Naive B cell (primary cell): Measurements from ENCODE around the gene ANKMY1. TPM values are rescaled to one million over a fixed set of nuclear protein-coding genes. Genes with fewer than 3 reads are reported as not detected.
A peak's percentile ranks its signal among the peaks of the same experiment; 100 is the strongest.

Source experiments
- ATAC-seq, 2 donors: fragments of 150-1000 bp; cut with Tn5 transposase; 2 replicates each; pipeline ENCODE4 v1.10.0; 2021; ENCODE audit warnings: low read depth in 2 of 2, mild to moderate bottlenecking in 2 of 2, moderate library complexity in 2 of 2
- DNase-seq: peaks from one replicate; pipeline ENCODE4 v3.0.0; 2022
- H3K27ac Mint-ChIP-seq, 6 donors: one replicate each; pipeline ENCODE4 v1.8.0; 2020 to 2022; ENCODE audit warnings: mild to moderate bottlenecking in 6 of 6, mixed read lengths in 6 of 6, moderate library complexity in 5 of 6, inconsistent platforms in 2 of 6
- H3K27me3 Mint-ChIP-seq, 3 donors: one replicate each; pipeline ENCODE4 v1.8.0; 2021 to 2022; ENCODE audit warnings: mixed read lengths in 3 of 3, mild to moderate bottlenecking in 1 of 3
- H3K36me3 Mint-ChIP-seq, 2 donors: one replicate each; pipeline ENCODE4 v1.8.0; 2020 to 2022; ENCODE audit warnings: mixed read lengths in 2 of 2, inconsistent platforms in 1 of 2, mild to moderate bottlenecking in 1 of 2
- H3K4me1 Mint-ChIP-seq, 3 donors: one replicate each; pipeline ENCODE4 v1.8.0; 2020 to 2022; ENCODE audit warnings: mixed read lengths in 3 of 3, inconsistent platforms in 1 of 3, mild to moderate bottlenecking in 1 of 3, moderate library complexity in 1 of 3
- H3K4me3 Mint-ChIP-seq, 8 donors: one replicate each; pipeline ENCODE4 v1.8.0; 2020 to 2022; ENCODE audit warnings: mild to moderate bottlenecking in 8 of 8, mixed read lengths in 8 of 8, moderate library complexity in 8 of 8, inconsistent platforms in 2 of 8
- H3K9me3 Mint-ChIP-seq, 7 donors: one replicate each; pipeline ENCODE4 v1.8.0; 2020 to 2022; ENCODE audit warnings: mixed read lengths in 7 of 7, mild to moderate bottlenecking in 5 of 7, inconsistent platforms in 2 of 7, moderate library complexity in 1 of 7
- polyA plus RNA-seq, 6 donors: library from polyadenylated mRNA; unstranded; fragments of 300-500 nt; fragmentation: Illumina TruSeq; gene quantifications; one replicate each; pipeline ENCODE4 v1.2.3, GENCODE V29; 2021; ENCODE audit warnings: low read depth in 6 of 6

ANKMY1 gene
- polyA plus RNA-seq, 6 donors from 2014 or later, result 5.8 to 21.1 (median 8.9) TPM

GRCh38 chr2:240599141-240599583 lies 41.4 kb upstream of the ANKMY1 start:
- ATAC-seq (no peak), DNase-seq (no peak)
- Mint-ChIP-seq H3K27me3 (no peaks in the 10 kb centered on the region), H3K9me3 (no peaks in the 10 kb centered on the region), H3K27ac (peak overlapping the region in 1 of 6 donors; percentile 47), H3K36me3 (no peaks in the 10 kb centered on the region), H3K4me1 (no peaks in the 10 kb centered on the region), H3K4me3 (no peak overlapping the region)

GRCh38 chr2:240598311-240598911 lies 40.6 kb upstream of the ANKMY1 start:
- no peak for ATAC-seq

GRCh38 chr2:240597419-240598181 lies 39.8 kb upstream of the ANKMY1 start:
- ATAC-seq, result no peak
- DNase-seq, result no peak
- Mint-ChIP-seq H3K36me3 (no peaks in the 10 kb centered on the region), H3K4me3 (no peak overlapping the region), H3K4me1 (no peaks in the 10 kb centered on the region), H3K27me3 (no peaks in the 10 kb centered on the region), H3K9me3 (no peaks in the 10 kb centered on the region), H3K27ac (no peak overlapping the region)

More at GRCh38 chr2:240598311-240598911, 40.6 kb upstream of the ANKMY1 start:
- H3K36me3 Mint-ChIP-seq, result no peaks in the 10 kb centered on the region
- no peaks in the 10 kb centered on the region for H3K9me3 Mint-ChIP-seq
- H3K27ac Mint-ChIP-seq, result no peak overlapping the region
- DNase-seq, result no peak
- H3K4me1 Mint-ChIP-seq, result no peaks in the 10 kb centered on the region
- no peak overlapping the region for H3K4me3 Mint-ChIP-seq
- H3K27me3 Mint-ChIP-seq, result no peaks in the 10 kb centered on the region

- Mint-ChIP-seq H3K27me3 (no peaks in the 10 kb centered on the region), H3K9me3 (no peaks in the 10 kb centered on the region), H3K36me3 (no peaks in the 10 kb centered on the region), H3K4me1 (no peaks in the 10 kb centered on the region), H3K27ac (no peak overlapping the region), H3K4me3 (no peak overlapping the region)
- DNase-seq (no peak), ATAC-seq (no peak)
Observed at GRCh38 chr2:240597054-240597418, 39.2 kb upstream of the ANKMY1 start.

DNA sequence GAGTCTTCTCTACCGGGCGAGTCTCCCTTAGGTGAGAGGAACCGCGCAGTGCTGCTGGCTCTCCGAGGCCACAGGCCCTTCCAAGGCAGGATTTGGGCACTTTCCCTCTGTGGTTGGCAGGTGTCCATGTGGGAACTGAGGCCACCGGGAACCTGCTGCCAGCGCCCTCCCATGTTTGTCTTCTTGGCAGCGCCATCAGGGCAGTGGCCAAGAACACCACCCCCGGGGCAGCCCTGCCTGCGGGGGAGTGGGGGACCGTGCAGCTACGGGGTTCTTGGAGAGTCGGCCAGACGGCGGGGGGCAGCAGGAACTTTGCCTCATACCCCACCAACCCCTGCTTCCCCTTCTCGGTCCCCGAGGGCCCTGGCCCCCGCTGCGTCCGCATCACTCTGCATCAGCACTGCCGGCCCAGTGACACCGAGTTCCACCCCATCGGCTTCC lies 38.7 kb upstream of the ANKMY1 start:
- Mint-ChIP-seq H3K27ac (no peak overlapping the region), H3K27me3 (no peaks in the 10 kb centered on the region), H3K4me3 (no peak overlapping the region), H3K4me1 (peaks cover 0 to 3% (median 1%) of the 10 kb centered on the region in 3 donors), H3K36me3 (peaks cover 0 to 4% of the 10 kb centered on the region in 2 donors), H3K9me3 (no peaks in the 10 kb centered on the region)
- ATAC-seq (no peak), DNase-seq (no peak)

DNA sequence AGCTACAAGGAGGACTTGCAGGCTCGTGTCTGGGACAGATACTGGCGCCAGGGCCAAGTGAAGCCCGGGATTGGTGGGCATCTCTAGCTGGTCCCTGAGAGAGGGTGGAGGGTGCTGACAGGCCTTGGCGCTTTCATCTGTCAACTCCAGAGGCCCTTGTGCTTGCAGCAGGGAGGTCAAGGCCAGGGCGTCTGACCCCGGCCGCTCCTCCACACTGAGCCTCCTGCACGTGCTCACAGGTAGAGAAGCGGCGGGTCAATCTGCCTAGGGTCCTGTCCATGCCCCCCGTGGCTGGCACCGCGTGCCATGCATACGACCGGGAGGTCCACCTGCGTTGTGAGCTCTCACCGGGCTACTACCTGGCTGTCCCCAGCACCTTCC lies 38.3 kb upstream of the ANKMY1 start:
- no peak for ATAC-seq
- H3K36me3 Mint-ChIP-seq, result peaks cover 0 to 7% of the 10 kb centered on the region in 2 donors
- H3K4me1 Mint-ChIP-seq, result peaks cover 0 to 6% (median 6%) of the 10 kb centered on the region in 3 donors
- DNase-seq, result no peak
- no peak overlapping the region for H3K4me3 Mint-ChIP-seq
- H3K27me3 Mint-ChIP-seq, result no peaks in the 10 kb centered on the region
- no peaks in the 10 kb centered on the region for H3K9me3 Mint-ChIP-seq
- no peak overlapping the region for H3K27ac Mint-ChIP-seq

DNA sequence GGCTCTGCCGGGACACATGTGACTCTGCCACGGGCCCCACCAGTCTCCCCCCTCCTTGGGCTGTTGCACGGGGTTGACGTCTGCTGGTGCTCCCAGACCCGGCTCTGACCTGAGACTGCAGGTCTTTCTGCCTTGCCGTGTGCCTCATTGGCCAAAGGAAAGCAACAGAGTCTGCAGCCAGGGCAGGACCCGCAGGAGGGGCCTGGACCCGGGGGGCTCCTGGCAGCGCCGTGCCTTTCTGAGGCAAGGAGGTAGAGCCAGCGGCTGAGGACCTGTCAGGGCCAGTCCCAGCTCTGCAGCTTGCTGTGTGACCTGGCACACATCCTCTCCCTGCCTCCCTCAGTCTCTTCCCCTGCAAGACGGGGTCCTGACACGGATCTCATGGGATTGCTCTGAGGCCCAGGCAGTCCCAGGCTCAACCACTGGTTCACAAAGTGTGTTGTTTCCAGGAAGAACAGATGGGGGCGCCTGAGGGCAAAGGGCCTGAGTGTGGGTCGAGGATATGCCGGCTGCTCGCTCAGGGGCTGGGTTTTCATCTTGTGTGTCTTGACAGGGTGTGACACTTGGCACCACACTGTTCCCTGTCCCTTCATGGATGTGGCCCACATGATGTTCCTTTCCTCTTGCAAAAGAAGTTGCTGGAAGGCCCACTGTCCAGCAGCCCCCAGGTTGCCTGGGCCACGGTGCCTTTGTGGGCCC lies 37.7 kb upstream of the ANKMY1 start:
- Mint-ChIP-seq H3K27ac (peak overlapping the region in 1 of 6 donors; percentile 38), H3K4me1 (peaks cover 0 to 7% (median 6%) of the 10 kb centered on the region in 3 donors)

DNA sequence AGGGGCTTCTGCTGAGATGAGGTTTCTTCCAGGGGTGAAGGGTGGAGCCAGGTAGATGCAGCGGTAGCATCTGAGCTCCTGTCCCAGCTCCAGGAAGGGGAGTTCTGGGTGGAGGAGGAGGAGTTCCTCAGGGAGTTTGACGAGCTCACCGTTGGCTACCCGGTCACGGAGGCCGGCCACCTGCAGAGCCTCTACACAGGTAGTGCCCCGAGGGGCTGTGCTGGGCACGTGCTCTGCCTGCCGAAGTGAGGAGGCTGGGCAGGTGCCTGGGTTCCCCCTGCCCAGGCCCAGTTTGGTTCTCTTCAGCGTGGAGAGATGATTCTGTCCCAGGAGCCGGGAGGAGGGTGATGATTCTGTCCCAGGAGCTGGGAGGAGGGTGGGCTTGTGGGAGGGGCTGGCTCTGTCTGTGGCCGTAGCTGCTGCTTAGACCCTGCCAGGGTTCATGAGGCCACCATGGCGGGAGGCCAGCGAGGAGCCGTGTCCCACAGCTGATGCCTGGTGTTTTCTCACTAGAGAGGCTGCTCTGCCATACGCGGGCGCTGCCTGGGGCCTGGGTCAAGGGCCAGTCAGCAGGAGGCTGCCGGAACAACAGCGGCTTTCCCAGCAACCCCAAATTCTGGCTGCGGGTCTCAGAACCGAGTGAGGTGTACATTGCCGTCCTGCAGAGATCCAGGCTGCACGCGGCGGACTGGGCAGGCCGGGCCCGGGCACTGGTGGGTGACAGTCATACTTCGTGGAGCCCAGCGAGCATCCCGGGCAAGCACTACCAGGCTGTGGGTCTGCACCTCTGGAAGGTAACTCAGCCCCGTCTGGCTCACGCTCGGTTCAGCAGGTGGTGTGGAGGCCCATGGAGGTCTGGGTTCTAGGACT lies 37.0 kb upstream of the ANKMY1 start:
- no peak for DNase-seq
- no peak overlapping the region for H3K27ac Mint-ChIP-seq
- no peak for ATAC-seq

More for the DNA sequence above, 37.7 kb upstream of the ANKMY1 start:
- Mint-ChIP-seq H3K4me3 (no peak overlapping the region), H3K9me3 (no peaks in the 10 kb centered on the region), H3K27me3 (no peaks in the 10 kb centered on the region), H3K36me3 (peaks cover 0 to 7% of the 10 kb centered on the region in 2 donors)
- DNase-seq, result no peak
- ATAC-seq, result no peak

DNA sequence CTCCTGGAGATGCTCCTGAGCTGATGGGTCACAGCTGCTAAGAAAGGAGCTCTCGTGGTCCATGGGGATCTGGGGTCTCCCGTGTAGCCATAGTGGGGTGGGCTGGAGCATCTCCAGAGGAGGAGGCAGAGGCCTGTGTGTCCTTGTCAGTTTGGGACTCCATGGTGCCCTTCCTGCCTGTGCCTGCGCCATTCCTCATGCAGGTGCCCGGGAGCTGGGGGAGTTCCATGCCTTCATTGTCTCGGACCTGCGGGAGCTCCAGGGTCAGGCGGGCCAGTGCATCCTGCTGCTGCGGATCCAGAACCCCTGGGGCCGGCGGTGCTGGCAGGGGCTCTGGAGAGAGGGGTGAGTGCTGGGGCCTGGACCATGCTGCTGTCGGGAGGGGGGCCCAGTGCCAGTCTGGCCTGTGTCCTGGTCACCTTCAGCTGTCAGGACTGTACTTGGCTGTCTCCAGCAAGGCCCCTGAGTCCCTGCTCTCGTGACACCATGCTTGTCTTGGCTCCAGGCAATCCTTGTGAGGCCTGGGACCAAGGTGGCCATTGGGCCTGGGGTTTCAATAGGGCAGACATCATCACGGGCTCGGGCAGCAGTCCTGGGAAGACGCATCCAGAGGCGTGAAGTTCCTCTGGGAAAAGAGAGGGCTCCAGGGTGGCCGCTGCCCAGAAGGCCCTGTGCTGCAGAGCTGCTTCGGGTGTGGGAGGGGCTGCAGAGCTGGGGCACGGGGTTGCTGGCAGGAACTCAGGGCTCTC lies 36.1 kb upstream of the ANKMY1 start:
- no peak for ATAC-seq
- H3K4me1 Mint-ChIP-seq, result peaks cover 3 to 12% (median 10%) of the 10 kb centered on the region in 3 donors
- no peak overlapping the region for H3K27ac Mint-ChIP-seq
- peaks cover 0 to 7% of the 10 kb centered on the region in 2 donors for H3K36me3 Mint-ChIP-seq
- no peak for DNase-seq
- no peak overlapping the region for H3K4me3 Mint-ChIP-seq
- H3K9me3 Mint-ChIP-seq, result no peaks in the 10 kb centered on the region
- H3K27me3 Mint-ChIP-seq, result no peaks in the 10 kb centered on the region

More for the DNA sequence above, 37.0 kb upstream of the ANKMY1 start:
- Mint-ChIP-seq H3K27me3 (no peaks in the 10 kb centered on the region), H3K4me1 (peaks cover 0 to 7% (median 6%) of the 10 kb centered on the region in 3 donors), H3K36me3 (peaks cover 0 to 7% of the 10 kb centered on the region in 2 donors), H3K4me3 (no peak overlapping the region), H3K9me3 (no peaks in the 10 kb centered on the region)

- no peaks in the 10 kb centered on the region for H3K27me3 Mint-ChIP-seq
- peaks cover 0 to 7% of the 10 kb centered on the region in 2 donors for H3K36me3 Mint-ChIP-seq
- peaks cover 11 to 19% (median 17%) of the 10 kb centered on the region in 3 donors for H3K4me1 Mint-ChIP-seq
- DNase-seq (no peak), ATAC-seq (no peak)
- peak overlapping the region in 1 of 8 donors; percentile 41 for H3K4me3 Mint-ChIP-seq
- H3K9me3 Mint-ChIP-seq, result no peaks in the 10 kb centered on the region
- H3K27ac Mint-ChIP-seq, result peak overlapping the region in 1 of 6 donors; percentile 26
Observed at GRCh38 chr2:240593026-240593702, 35.4 kb upstream of the ANKMY1 start.

DNA sequence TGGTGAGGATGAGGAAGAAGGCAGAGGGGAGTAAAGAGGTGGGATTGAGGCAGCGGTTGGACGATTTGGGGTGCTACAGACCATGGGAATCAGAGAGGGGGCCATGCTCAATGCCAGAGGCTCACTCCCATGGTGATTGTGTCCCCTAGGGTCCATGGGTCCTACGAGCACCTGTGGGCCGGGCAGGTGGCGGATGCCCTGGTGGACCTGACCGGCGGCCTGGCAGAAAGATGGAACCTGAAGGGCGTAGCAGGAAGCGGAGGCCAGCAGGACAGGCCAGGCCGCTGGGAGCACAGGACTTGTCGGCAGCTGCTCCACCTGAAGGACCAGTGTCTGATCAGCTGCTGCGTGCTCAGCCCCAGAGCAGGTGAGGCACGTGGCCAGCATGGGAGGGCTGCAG lies 34.0 kb upstream of the ANKMY1 start:
- Mint-ChIP-seq H3K27ac (no peak overlapping the region), H3K36me3 (peaks cover 0 to 7% of the 10 kb centered on the region in 2 donors), H3K9me3 (no peaks in the 10 kb centered on the region), H3K4me1 (peaks cover 22 to 30% (median 24%) of the 10 kb centered on the region in 3 donors), H3K4me3 (no peak overlapping the region), H3K27me3 (no peaks in the 10 kb centered on the region)
- ATAC-seq (no peak), DNase-seq (no peak)

DNA sequence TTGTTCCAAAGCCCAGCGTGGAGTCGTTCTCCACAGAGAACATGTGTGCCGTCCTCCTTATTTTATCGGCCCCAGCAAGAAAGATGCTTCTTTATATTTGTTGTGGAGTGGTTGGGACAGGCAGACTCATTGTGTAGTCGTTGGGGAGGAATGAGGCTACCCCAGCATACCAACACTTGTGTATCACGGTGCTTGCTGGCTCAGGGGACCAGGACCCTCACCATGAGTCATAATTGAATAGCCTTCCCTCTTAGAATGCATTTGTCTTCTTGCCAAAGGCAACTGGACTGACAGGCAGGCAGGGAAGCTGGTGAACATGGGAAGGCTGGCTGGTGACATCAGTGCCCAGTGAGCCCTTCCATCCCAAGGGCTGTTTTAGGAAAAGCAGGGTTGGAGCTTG lies 33.4 kb upstream of the ANKMY1 start:
- Mint-ChIP-seq H3K4me1 (peaks cover 22 to 30% (median 24%) of the 10 kb centered on the region in 3 donors), H3K9me3 (no peaks in the 10 kb centered on the region), H3K4me3 (peak overlapping the region in 1 of 8 donors; percentile 40), H3K27ac (no peak overlapping the region), H3K27me3 (no peaks in the 10 kb centered on the region), H3K36me3 (peaks cover 0 to 7% of the 10 kb centered on the region in 2 donors)
- no peak for ATAC-seq
- DNase-seq, result no peak
